ENCODE data around the gene TDRKH. TPM values are rescaled to one million over a fixed set of nuclear protein-coding genes. Genes with fewer than 3 reads are reported as not detected.
A peak's percentile ranks its signal among the peaks of the same experiment; 100 is the strongest.

TDRKH gene
- total RNA-seq (1 to 10 TPM; 3.2 to 9.8 (median 4.8) TPM), polyA plus RNA-seq (1 to 10 TPM; 2.7 to 6.5 TPM)
- long read RNA-seq, donor 1, partial matches to known transcripts: 1 of 11 reads
- long read RNA-seq, donor 1, other reads (novel, unspliced or antisense): 5 of 11 reads
- long read RNA-seq, donor 2, transcript TDRKH-207 (13 exons, 2,768 nt): minor isoform, 6 of 38 reads
- long read RNA-seq, donor 2, transcript TDRKH-203 (13 exons, 2,824 nt): major isoform, 12 of 38 reads
- long read RNA-seq, donor 2, partial matches to known transcripts: 3 of 38 reads
- long read RNA-seq, donor 2, other reads (novel, unspliced or antisense): 16 of 38 reads
- long read RNA-seq, donor 3, transcript TDRKH-203 (13 exons, 2,824 nt): major isoform, 6 of 14 reads
- long read RNA-seq, donor 3, partial matches to known transcripts: 1 of 14 reads
- long read RNA-seq, donor 3, other reads (novel, unspliced or antisense): 4 of 14 reads

DNA sequence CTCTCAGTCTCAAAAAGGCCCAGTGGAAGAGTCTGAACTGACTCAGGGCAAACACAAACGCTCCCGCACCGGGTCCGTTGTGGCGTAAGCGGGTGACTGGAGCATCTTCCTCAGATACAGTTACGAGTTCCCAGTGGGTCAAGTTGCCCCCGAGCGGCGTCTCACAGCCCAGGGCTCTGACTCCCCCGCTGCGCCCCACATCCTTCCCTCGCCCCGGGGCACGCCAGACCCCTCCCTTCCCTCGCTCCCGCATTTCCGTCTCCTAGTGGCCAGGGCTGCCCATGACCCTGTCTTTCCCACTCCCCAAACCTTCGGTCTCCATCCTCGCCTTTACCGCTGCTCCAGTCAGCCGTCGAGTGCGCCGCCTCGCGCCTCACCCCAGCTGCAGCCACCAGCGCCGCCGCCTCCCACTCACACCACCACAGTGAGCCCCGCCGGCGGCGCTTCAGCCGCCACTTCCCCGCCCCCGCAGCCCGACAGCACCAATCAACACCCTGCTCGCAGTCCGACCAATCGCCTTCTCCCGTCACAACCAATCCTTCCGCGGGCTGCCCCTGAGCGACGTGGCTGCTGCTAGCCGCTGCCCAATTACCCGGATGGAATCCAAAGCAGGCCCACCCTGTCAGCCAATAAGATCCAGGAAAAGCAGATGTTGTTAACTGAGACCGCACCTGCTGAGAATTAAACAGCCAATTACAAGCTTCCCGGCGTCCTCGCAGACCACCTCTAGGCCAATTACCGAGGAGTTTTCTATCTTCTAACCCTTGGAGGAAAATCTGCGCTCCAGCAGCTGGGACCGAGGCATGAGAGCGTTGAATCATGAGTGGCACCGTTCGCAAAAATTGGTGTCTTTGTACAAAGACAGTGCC lies at the start of gene TDRKH:
TSS of gene TDRKH (minus strand) at position 430 of the 869 bp plus-strand sequence. CDS start 7,478 bp downstream, outside the sequence.
- intact Hi-C loops (cut with DNase I): no loop called here

DNA sequence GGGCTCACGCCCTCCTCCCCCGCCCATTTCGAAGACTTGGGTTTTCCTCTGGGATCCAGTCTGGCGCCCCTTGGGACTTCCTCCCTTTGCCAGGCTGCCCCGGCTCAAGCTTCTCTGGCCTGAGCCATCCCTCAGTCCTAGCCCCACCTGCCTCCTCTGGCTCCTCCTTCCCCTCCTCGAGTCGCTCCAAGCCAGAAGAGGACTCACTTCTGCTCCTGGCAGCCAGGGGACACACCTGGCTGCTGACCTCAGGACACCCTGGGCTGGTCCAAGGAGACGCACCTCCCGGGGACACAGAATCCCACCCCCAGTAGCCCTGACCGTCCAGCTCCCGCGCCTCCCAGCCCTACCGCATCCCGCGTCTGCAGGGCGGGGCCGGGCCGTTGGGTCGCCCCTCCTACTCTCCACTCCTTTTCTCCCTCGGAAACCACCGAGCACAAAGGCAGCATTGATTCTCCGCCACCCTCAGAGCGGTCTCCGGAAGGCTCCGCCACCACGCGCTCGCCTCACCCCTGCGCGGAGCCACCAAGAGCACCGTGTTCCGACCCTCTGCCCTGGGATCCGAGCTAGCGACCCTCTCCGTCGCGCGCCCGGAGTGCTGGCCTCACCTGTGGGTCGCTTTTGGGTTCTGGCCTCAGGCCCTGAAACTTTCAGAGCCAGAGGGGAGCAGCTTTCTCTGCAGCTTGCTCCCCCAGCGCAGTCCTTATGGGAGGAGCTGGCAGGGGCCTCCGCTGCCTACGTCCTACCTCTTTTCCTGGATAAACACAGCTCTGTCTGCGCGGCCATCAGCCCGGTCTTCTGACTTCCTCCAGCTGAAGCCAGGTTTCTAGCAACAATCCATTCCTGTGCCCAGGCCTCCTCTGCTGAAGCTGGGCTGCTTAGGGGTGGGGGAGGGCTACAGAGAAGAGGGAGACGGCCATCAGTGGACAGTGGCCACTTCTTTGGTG lies 49.4 kb upstream of the TDRKH start, which contains the start of gene C2CD4D:
TSS of gene C2CD4D (minus strand) at position 364 of the 947 bp plus-strand sequence. CDS start 831 bp downstream, outside the sequence.
- Histone ChIP-seq H3K36me3 (no peaks in the 10 kb centered on the region), H3K9me3 (no peaks in the 10 kb centered on the region), H3K27ac (peak within 1 kb of the TSS in 5 of 12 donors; percentile 34 to 68 (median 49)), H3K4me3 (peak within 1 kb of the TSS; percentile 31 to 60 (median 50)), H3K27me3 (peaks cover 16 to 46% (median 29%) of the 10 kb centered on the region in 9 donors), H3K4me1 (peaks cover 0 to 29% (median 19%) of the 10 kb centered on the region in 12 donors)
- ATAC-seq (peak in 3 of 4 donors; percentile 43 to 52 (median 51)), DNase-seq (peak in 1 of 5 donors; percentile 31)
- WGBS, 4 donors: 5 to 14% (median 9%) methylated on average over 35 to 47 of the region's 47 CpGs
- intact Hi-C loops (cut with DNase I): loop anchor here in 8 of 10 donors (5.0 to 10.0 kb wide), 7 partner anchors 102 to 395 kb away; partner anchors contain the start of gene POGZ (in 1 of the 8)
- TF ChIP-seq POLR2A (IDR thresholded peaks at IDR 0.05) (no peak), CTCF (IDR thresholded peaks at IDR 0.05) (no peak)

More for the DNA sequence above, at the start of gene TDRKH:
- H3K27ac ChIP-seq: peak within 1 kb of the TSS in 10 of 12 donors; percentile 15 to 70 (median 53)
- ATAC-seq (peak; percentile 99 to 100 (median 100)), DNase-seq (peak; percentile 98 to 99 (median 99))
- peaks cover 0 to 17% (median 14%) of the 10 kb centered on the region in 12 donors for H3K4me1 ChIP-seq
- TF ChIP-seq POLR2A (IDR thresholded peaks at IDR 0.05) (peak in 1 of 2 donors; percentile 78), CTCF (IDR thresholded peaks at IDR 0.05) (peak in 7 of 12 donors; percentile 9 to 48 (median 23))
- H3K4me3 ChIP-seq: peak within 1 kb of the TSS; percentile 58 to 87 (median 78)
- WGBS, 4 donors: 0 to 1% (median 1%) methylated on average over 48 to 58 of the region's 58 CpGs
- H3K27me3 ChIP-seq: no peaks in the 10 kb centered on the region
- no peaks in the 10 kb centered on the region for H3K36me3 ChIP-seq
- H3K9me3 ChIP-seq: no peaks in the 10 kb centered on the region

GRCh38 chr1:151839082-151839412 lies 48.7 kb upstream of the TDRKH start:
- no peak for TF ChIP-seq POLR2A (IDR thresholded peaks at IDR 0.05)
- no peak for TF ChIP-seq CTCF (IDR thresholded peaks at IDR 0.05)
- Histone ChIP-seq H3K27me3 (peaks cover 16 to 43% (median 29%) of the 10 kb centered on the region in 9 donors), H3K36me3 (no peaks in the 10 kb centered on the region), H3K4me1 (peaks cover 0 to 32% (median 19%) of the 10 kb centered on the region in 12 donors), H3K9me3 (no peaks in the 10 kb centered on the region), H3K4me3 (peak overlapping the region; percentile 31 to 60 (median 50)), H3K27ac (peak overlapping the region in 1 of 12 donors; percentile 60)
- intact Hi-C loops (cut with DNase I): loop anchor here in 8 of 10 donors (5.0 to 10.0 kb wide), 7 partner anchors 102 to 394 kb away; partner anchors contain the start of gene POGZ (in 1 of the 8)
- no peak for ATAC-seq
- WGBS, 4 donors: 7 to 22% (median 11%) methylated on average over 15 to 16 of the region's 16 CpGs
- no peak for DNase-seq
